ENCODE measurements around the gene MBD3L3.
"Not testable (repeated sequence)": the region's sequence is repeated elsewhere in the genome, so short reads cannot be mapped to it uniquely, and the experiment has no call there.

Gene MBD3L3

DNA sequence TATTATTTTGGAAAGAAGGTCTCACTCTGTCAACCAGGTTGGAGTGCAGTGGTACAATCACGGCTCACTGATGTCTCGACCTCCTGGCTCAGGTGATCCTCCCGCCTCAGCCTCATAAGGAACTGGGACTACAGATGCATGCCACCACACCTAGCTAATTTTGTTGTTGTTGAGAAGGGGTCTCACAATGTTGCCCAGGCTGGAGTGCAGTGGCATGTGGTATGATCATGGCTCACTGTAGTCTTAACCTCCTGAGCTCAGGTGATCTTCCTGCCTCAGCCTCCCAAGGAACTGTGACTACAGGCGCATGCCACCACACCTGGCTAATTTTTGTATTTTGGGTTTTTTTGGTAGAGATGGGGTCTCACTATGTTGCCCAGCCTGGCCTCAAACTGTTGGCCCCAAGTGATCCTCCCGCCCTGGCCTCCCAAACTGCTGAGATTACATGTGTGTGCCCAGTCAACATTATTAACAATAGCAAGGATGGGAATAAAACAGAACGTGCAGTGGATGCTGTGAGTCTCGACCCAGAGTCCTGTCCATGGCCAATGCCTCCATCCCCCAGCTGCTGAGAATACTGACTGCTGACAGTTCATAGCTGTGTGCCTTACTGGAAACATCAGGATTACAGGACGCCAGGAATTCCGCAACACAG, 5.4 kb upstream of the MBD3L3 start:
- DNase-seq (ENCODE audit: low read depth, low spot score), result no peak

DNA sequence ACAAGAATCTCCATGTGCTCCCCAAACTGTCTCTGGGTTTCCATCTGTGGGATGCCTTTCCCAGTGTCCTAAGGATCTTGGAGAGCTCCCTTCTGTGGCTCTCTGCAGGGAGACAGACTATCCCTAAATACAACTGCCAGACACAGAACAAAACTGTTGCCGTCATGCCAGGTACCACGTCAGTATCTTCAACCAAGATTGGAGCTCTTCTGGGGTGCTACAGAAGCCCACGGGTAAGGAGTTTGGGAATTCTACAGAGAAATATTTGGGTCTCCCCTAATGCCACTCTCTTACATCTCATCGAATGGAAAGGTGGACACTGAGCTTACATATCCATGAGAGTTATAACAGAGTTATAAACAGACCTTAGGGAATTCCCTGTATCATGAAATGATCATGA, 4.9 kb upstream of the MBD3L3 start:
- no peak for DNase-seq (ENCODE audit: low read depth, low spot score)

DNA sequence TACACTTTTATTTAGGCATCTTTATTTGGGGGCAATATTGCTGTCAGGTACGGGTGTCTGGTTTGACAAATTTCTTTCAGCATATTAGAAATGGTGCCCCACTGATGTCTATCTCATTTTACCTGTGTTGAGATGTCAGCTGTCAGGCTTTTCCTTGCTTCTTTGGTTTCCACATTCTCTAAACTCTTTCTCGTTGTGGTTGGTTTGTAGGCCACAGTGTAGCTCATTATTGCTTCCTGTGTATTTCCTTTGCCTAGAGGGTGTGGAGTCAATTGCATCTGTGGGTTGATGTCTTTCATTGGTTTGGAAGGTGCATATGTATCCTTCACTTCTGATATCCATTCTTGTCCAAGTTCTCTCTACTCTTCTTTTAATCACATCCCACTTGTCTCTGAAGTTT, 1.5 kb upstream of the MBD3L3 start:
- not testable (repeated sequence) for DNase-seq (ENCODE audit: low read depth, low spot score)

DNA sequence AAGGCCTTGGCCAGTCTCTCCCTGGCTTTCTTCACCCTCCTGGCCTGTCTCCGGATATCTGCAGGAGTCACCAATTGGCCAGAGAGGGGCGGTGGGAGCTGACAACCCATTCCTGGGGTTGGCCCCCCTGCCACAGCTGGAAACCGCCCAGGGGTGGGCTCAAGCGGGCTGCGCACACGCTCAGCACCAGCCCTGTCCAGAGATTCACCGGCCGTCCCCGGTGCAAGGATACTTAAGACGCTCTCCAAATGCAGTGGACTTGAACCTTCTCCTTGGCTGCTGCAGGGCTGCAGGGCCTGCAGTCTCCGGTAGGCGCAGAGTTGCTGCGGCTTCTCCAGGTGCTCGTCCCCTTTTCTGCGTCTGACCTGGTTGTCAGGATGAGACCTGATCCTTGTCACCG, 2.1 kb downstream of the MBD3L3 start:
- not testable (repeated sequence) for DNase-seq (ENCODE audit: low read depth, low spot score)

DNA sequence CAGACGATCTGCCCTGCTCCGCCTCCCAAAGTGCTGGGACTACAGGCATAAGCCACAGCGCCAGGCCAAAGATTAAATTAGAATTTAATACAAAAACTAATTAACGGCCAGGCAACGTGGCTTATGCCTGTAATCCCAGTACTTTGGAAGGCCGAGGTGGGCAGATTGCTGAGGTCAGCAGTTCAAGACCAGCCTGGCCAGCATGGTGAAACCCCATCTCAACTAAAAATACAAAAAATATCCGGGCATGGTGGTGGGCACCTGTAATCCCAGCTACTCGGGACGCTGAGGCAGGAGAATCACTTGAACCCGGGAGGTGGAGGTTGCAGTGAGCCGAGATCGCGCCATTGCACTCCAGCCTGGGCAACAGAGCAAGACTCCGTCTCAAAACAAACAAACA, 2.8 kb downstream of the MBD3L3 start:
- DNase-seq (ENCODE audit: low read depth, low spot score), result not testable (repeated sequence)

DNA sequence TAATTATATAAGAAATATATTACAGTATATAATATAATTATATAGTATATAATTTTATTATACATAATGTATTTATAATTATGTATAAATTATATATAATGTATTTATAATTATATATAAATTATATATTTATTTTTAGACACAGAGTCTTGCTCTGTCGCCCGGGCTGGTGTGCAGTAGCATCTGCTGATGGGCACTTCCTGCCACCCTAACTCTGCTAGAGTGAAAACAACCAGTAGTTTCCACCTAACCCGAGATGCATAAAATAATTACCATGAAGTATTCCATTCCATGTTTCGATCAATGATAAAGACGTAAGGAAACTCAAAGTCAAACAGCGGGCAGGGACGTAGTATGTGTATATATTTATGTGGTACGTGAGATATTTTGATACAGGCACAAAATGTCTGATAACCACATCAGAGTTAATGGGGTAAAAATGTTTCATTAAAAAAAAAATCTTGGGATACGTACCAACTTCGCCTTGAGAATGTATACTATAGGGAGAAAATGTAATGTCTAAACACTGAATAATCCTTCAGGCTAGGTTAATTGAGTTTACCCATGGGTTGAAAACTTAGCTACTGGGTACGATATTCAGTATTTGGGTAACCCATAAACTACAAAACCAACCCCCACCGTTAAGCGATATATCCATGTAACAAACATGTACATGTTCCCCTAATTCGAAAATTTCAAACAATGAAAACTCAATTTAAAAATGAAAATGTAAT, 3.7 kb downstream of the MBD3L3 start:
- not testable (repeated sequence) for DNase-seq (ENCODE audit: low read depth, low spot score)

DNA sequence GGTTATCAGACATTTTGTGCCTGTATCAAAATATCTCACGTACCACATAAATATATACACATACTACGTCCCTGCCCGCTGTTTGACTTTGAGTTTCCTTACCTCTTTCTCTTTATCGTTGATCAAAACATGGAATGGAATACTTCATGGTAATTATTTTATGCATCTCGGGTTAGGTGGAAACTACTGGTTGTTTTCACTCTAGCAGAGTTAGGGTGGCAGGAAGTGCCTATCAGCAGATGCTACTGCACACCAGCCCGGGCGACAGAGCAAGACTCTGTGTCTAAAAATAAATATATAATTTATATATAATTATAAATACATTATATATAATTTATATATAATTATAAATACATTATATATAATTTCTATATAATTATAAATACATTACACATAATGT, 5.6 kb downstream of the MBD3L3 start:
- DNase-seq (ENCODE audit: low read depth, low spot score), result not testable (repeated sequence)

DNA sequence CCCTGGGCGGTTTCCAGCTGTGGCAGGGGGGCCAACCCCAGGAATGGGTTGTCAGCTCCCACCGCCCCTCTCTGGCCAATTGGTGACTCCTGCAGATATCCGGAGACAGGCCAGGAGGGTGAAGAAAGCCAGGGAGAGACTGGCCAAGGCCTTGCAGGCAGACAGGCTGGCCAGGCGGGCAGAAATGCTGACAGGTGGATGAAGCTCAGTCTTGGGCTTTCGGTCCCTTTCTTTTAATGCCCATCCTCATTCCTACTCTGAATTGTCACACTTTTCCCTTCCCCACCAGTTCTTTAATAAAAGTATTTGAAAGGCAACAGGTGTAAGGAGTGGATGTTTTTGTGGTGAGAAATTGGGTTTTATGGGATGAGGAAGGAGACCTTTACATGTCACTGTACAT, 7.1 kb downstream of the MBD3L3 start:
- DNase-seq (ENCODE audit: low read depth, low spot score), result not testable (repeated sequence)

DNA sequence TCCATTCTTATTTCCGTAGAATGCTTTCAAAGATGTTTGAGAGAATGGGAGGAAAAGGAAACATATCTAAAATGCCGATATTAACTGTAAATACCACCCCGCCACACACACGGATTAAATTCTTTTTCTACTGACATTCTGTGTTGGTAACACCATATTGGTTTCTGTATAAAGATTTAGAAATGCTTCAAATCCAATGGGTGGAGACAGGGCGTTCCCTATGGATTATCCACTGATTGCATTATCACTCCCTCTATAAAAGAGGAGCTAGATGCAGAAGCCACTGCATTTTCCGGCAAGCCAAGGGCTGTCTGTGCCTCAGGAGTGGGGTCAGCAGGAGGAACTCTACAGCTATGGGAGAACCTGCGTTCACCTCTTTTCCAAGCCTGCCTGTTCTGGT, 9.5 kb downstream of the MBD3L3 start, which contains the start of gene MBD3L2:
MBD3L2 (plus strand) TSS at position 301 of the 400 bp plus-strand sequence; CDS start at position 354, 53 bp downstream.
- DNase-seq (ENCODE audit: low read depth, low spot score), result not testable (repeated sequence)

DNA sequence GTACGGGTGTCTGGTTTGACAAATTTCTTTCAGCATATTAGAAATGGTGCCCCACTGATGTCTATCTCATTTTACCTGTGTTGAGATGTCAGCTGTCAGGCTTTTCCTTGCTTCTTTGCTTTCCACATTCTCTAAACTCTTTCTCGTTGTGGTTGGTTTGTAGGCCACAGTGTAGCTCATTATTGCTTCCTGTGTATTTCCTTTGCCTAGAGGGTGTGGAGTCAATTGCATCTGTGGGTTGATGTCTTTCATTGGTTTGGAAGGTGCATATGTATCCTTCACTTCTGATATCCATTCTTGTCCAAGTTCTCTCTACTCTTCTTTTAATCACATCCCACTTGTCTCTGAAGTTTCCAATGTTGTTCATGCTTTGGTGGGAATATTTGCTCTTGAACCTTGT, 16.9 kb downstream of the MBD3L3 start:
- DNase-seq (ENCODE audit: low read depth, low spot score), result not testable (repeated sequence)

DNA sequence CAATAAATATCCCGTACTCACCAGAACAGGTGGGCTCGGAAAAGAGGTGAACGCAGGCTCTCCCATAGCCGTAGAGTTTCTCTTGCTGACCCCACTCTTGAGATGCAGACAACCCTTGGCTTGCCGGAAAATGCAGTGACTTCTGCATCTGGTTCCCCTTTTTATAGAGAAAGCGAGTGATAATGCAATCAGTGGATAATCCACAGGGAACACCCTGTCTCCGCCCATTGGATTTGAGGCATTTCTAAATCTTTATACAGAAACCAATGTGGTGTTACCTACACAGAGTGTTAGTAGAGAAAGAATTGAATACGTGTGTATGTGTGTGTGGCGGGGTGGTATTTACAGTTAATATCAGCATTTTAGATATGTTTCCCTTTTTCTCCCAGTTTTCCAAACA, 18.4 kb downstream of the MBD3L3 start, which contains the start of gene MBD3L4:
MBD3L4 (minus strand) TSS at position 101 of the 400 bp plus-strand sequence; CDS start at position 66, 35 bp downstream.
- not testable (repeated sequence) for DNase-seq (ENCODE audit: low read depth, low spot score)

DNA sequence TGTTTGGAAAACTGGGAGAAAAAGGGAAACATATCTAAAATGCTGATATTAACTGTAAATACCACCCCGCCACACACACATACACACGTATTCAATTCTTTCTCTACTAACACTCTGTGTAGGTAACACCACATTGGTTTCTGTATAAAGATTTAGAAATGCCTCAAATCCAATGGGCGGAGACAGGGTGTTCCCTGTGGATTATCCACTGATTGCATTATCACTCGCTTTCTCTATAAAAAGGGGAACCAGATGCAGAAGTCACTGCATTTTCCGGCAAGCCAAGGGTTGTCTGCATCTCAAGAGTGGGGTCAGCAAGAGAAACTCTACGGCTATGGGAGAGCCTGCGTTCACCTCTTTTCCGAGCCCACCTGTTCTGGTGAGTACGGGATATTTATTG, 28.2 kb downstream of the MBD3L3 start, which contains the start of gene MBD3L5:
MBD3L5 (plus strand) TSS at position 301 of the 400 bp plus-strand sequence; CDS start at position 335, 34 bp downstream.
- not testable (repeated sequence) for DNase-seq (ENCODE audit: low read depth, low spot score)

DNA sequence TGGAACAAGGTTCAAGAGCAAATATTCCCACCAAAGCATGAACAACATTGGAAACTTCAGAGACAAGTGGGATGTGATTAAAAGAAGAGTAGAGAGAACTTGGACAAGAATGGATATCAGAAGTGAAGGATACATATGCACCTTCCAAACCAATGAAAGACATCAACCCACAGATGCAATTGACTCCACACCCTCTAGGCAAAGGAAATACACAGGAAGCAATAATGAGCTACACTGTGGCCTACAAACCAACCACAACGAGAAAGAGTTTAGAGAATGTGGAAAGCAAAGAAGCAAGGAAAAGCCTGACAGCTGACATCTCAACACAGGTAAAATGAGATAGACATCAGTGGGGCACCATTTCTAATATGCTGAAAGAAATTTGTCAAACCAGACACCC, 29.7 kb downstream of the MBD3L3 start:
- DNase-seq (ENCODE audit: low read depth, low spot score), result not testable (repeated sequence)

DNA sequence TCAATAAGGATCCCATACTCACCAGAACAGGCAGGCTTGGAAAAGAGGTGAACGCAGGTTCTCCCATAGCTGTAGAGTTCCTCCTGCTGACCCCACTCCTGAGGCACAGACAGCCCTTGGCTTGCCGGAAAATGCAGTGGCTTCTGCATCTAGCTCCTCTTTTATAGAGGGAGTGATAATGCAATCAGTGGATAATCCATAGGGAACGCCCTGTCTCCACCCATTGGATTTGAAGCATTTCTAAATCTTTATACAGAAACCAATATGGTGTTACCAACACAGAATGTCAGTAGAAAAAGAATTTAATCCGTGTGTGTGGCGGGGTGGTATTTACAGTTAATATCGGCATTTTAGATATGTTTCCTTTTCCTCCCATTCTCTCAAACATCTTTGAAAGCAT, 37.1 kb downstream of the MBD3L3 start, which contains the start of gene MBD3L2B:
MBD3L2B (minus strand) TSS at position 101 of the 400 bp plus-strand sequence; CDS start at position 67, 34 bp downstream.
- not testable (repeated sequence) for DNase-seq (ENCODE audit: low read depth, low spot score)

DNA sequence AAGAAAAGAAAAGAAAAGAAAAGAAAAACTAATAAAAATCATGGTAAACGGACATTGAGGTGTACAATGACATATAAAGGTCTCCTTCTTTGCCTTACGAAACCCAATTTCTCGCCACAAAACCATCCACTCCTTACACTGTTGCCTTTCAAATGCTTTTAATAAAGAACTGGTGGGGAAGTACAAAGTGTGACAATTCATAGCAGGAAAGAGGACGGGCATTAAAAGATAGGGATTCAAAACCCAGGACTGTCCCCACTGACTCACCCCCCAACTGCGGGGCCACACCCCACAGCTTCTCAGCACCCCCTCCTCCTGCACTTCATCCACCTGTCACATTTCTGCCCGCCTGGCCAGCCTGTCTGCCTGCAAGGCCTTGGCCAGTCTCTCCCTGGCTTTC, 39.6 kb downstream of the MBD3L3 start:
- no peak for DNase-seq (ENCODE audit: low read depth, low spot score)

DNA sequence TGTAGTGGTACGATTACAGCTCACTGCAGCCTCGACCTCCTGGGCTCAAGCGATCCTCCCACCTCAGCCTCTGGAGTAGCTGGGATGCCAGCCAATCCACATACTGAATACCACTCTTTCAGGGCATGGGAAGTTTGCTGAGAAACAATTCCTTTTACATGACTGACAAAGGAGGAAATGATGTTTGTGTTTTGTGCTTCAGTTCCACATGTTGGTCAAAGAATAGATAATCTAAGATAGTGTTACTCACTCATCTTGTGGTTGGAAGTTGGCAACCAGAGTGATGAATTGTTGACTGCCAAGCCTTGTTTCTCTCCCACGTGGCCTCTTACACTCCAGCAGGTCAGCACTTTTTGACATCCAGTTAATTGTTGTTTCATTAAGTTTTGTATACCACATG, 44.8 kb downstream of the MBD3L3 start:
- no peak for DNase-seq (ENCODE audit: low read depth, low spot score)

DNA sequence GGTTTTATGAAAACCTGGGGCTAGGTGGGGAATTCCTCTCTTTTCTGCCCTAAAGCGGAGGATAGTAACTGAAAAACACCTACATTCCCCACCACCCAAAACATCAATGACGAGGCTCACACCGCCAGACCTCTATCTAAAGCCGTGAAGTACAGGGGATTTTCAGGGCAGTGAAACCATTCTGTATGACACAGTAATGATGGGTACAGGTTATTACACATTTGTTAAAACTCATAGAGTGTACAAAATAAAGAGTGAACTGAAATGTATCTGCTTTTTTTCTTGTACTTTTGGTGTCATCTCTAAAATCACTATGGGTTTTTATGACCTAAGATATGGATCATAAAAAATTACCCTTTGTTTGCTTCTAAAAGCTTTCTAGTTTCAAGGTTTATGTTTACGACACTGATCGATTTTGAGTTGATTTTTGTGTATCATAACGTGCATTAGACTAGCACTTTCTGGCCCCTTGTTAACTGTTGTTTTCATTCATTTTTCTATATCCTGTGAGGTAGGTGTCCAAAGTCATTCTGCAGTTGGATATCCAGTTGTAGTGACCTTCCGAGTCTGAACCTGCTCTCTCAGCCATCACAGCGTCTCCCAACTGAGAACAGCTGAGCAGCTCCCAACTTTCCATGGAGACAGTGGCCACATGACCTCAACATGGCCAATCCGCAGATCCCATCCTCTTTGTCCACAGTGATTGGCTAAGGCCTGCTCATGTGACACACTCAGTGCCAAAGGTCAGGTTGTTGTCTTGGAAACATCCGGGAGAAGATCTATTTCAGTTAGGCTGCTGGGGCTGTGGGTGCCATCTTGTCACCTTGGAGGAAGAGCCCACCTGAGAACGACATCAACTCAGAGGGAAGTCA, 47.5 kb downstream of the MBD3L3 start:
- DNase-seq (ENCODE audit: low read depth, low spot score), result no peak

DNA sequence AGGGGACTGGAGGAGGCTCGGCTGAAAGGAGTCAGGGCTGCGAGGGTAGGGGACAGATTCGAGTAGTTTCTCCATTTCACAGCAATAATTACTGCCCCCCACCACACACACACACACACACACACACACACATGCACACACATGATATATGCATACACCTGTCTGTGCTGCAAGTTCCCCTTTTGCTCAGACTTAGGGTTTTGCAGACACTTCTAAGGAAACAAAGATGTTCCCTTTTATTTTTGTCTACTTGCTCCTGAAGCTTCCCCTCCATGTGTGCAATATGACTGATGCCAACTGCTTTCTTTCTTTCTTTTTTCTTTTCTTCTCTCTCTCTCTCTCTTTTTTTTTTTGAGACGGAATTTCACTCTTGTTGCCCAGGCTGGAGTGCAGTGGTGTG, 50.6 kb downstream of the MBD3L3 start:
- DNase-seq (ENCODE audit: low read depth, low spot score), result no peak
